ENCODE measurements around the gene FAM209A.
"Not testable (repeated sequence)": the region's sequence is repeated elsewhere in the genome, so short reads cannot be mapped to it uniquely, and the experiment has no call there.

FAM209A gene

DNA sequence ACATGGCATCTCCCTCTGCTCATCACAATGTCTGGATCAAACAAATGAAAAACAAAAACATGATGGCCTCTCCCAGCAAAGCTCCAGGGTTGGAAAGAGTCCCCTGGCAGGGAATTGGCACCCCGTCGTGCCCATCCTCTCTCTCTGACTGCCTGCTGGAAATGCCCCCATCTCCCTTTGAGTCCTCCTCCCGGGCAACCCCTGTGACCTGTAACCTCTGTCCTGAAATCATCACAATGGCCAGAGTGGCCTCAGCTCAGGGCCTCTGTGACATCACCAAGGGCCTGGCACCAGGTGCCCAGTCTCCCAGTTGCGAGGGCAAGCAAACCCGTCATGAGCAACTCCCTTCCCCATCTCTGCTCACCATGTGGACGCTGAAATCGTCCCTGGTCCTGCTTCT, at the start of gene FAM209A:
Gene FAM209A (plus strand): TSS at position 301 of the 400 bp plus-strand sequence. CDS start 65 bp downstream, at position 366.
- DNase-seq = not testable (repeated sequence)

DNA sequence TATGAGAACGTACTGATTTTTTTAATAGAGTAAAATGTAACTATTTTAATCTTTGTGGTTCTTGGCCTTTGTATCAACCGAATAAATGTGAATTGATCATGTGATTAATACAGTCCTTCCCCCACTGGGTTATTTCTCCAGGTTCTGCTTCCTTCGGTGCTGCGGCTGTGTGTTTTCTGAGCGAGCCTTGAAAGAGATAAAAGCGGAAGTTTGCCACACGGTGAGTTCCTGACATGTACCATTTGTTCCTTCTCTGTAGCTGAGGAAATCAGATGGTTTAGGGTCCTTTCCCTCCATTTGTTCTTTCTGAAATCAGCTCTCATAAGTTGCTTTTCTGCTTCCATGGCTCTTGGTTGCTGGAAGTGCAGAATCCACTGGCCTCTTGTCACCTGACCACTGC, 40.6 kb upstream of the FAM209A start:
- peak; percentile 30 for DNase-seq

DNA sequence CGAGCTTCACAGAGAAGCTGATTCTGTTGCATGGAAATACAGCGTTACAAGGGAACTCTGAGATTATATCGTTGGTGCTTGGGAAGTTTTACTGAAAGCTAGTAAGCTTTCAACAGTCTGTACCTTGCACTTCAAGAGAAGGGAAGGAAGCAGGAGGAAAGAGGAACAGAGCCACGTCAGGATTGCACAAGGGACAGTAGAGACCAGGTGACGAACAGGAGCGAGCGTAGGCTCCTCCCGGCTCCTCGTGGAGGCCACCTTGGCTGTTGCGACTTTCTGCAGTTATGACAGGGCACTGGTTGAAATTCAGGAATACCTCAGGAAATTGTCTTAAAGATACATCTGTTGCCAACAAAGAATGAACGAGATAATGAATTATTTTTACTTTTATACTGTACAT, 37.3 kb upstream of the FAM209A start:
- DNase-seq = no peak

GRCh38 chr20:56488566-56488965, 36.0 kb upstream of the FAM209A start:
- DNase-seq = no peak

DNA sequence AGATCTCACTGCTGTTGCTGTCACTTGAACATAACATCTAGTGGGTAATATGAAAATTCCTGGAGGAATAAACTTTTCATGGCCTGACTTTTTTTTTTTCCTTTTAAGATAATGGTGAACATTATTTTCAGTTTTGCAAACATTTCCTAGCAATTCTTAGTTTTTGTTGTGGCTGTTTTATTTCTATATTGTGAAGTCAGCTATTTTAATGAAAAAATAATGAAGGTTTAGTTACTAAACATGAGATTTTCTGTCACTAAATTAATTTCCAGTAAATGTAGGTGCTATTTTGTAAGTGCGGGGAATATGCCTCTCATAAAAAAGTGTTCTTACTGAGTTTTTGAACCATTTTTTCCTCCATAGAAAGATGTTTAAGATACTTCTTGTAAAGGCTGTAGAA, 23.4 kb upstream of the FAM209A start:
- no peak for DNase-seq

- DNase-seq = no peak
Measured at GRCh38 chr20:56503916-56504315, 20.6 kb upstream of the FAM209A start.

DNA sequence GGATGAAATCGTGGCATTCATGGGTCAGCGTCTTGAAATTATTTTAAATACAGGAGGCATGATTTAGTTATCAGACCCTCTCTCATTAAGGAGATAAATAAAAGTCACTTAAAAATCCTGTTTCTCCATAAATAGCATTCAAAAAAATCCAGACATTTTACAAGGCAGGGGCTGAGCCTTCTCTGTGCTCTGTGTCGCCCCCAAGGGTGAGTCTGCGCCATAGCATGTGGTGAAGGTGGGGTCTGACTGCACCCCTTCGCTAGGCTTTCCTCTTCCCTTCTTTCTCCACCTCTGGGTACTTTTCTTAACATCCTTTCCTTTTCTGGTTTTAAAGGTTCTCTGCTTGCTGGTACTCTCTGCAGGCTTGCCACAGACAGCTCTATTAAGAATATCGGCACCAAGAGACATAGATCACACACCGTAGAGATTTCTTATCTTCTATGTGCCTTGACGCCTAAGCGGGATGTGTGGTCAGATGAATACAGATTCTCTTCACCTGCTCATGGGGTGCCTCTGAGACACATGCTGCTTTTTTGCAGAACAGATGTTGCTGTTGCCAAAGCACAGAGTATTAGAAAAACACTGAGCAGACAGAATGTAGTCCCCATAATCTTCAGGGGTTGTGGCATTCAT, 20.1 kb upstream of the FAM209A start:
- no peak for DNase-seq

DNA sequence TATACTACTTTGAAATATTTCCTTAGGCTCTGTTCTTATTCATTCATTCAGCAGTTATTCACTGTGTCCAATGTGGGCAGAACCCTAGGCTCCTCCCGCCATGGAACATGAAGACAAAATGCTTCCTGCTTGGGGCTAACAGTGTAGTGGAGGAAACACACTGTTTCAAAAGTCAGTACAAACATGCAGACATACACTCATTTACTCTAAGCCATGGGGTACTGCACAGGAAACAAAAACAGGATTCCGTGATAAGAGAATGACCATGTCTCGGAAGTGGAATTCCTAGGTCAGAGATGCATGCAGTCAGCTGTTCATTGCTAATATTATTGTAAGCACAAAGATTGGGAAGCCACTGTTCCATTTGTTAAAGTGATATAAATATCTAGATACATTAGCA, 18.4 kb upstream of the FAM209A start:
- no peak for DNase-seq

DNA sequence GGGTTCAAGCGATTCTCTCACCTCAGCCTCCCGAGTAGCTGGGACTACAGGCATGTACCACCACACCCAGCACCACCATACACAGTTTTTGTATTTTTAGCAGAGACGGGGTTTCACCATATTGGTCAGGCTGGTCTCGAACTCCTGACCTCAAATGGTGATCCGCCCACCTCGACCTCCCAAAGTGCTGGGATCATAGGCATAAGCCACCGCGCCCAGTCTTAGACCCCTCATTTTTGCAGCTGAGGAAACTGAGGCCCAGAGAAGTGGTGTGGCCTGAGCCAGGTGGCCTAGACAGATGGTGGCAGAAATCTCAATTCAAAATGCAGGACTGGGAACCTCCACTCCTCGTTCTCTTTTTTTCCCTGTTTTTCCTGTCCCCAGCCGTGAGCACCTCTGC, 12.6 kb upstream of the FAM209A start:
- no peak for DNase-seq

- no peak for DNase-seq
Measured at GRCh38 chr20:56513161-56514150, 11.1 kb upstream of the FAM209A start.

DNA sequence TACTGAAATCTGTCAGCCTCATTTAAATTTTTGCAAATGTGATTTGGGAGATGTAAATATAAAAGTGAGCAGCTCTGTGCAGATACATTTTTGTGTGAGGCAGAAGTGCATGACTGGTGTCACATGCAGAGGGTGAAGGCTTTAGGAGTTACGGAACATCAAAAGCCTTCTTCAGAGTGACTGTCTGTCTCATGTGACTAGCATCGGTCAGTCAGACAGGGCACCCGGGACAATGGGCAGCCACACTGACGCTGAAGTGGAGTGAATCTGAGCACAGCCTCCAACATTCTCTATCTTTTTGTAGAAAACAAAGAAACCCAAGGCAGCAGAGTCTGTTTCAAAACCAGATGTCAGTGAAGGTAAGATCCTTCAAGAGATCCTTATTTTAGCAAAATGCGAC, 7.9 kb upstream of the FAM209A start:
- DNase-seq = no peak

DNA sequence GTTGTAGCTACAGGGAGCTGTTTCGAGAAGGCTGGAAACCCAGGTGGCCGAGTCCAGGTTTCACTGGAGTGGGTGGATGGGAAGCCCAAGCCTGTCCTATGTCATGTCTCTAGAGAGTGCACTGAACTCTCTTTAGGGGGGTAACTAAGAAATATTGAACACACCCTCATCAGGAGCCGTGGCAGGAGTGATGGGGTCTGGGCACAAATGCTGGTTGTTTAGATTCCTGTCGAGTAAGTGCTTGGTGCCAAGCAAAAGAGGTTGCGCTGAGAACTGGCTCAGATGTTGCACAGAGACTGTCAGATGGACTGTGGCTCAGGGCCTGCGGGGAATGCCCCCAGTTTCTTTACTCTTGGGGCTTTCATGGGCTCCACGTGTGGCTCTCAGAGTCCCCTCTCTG, 7.3 kb upstream of the FAM209A start:
- no peak for DNase-seq

- no peak for DNase-seq
Measured at GRCh38 chr20:56517641-56518040, 6.9 kb upstream of the FAM209A start.

DNA sequence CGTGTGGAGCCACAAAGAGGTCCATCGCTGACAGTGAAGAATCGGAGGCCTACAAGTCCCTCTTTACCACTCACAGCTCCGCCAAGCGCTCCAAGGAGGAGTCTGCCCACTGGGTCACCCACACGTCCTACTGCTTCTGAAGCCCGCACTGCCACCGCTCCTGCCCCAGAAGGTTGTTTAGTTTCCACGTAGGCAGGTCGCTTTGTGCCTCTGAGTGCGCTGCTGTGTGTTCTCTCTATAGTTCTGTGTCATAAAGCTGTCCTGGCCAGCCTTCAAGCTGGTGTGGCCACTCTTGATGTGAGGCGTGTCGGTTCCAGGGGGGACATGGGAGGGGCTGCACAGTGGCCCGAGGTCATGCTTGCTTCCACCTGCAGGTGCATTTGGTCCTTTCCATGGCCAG, 6.4 kb upstream of the FAM209A start:
- no peak for DNase-seq

GRCh38 chr20:56518721-56519398, 5.7 kb upstream of the FAM209A start:
- DNase-seq = no peak

GRCh38 chr20:56519551-56519950, 5.0 kb upstream of the FAM209A start:
- no peak for DNase-seq

GRCh38 chr20:56520180-56520579, 4.4 kb upstream of the FAM209A start:
- DNase-seq = no peak

- not testable (repeated sequence) for DNase-seq
Measured at GRCh38 chr20:56520746-56521354, 3.7 kb upstream of the FAM209A start.

- no peak for DNase-seq
Measured at GRCh38 chr20:56522311-56522710, 2.2 kb upstream of the FAM209A start.

DNA sequence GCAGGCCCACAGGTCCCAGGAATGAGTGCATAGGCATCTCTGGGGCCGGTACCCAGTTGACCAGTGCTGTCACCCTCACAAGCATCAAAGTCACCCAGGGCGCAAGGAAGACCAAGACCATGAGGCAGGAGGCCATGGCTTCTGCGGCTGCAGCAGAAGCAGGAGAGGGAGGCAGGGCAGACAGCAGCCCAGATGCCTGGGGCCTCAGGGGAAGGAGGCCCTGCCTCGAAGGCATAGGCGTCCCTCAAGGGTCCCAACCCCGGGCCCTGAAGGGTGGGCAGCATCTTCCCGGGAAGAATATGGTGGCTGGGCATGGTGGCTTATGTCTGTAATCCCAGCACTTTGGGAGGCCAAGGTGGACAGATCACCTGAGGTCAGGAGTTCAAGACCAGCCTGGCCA, 3.0 kb downstream of the FAM209A start:
- no peak for DNase-seq

- not testable (repeated sequence) for DNase-seq
Measured at GRCh38 chr20:56532946-56533345, 8.4 kb downstream of the FAM209A start, which contains the start of gene FAM209B. Gene FAM209B (plus strand): TSS chr20:56533246. CDS start chr20:56533342, 96 bp downstream.

GRCh38 chr20:56537997-56538396, 13.5 kb downstream of the FAM209A start:
- DNase-seq = no peak

DNA sequence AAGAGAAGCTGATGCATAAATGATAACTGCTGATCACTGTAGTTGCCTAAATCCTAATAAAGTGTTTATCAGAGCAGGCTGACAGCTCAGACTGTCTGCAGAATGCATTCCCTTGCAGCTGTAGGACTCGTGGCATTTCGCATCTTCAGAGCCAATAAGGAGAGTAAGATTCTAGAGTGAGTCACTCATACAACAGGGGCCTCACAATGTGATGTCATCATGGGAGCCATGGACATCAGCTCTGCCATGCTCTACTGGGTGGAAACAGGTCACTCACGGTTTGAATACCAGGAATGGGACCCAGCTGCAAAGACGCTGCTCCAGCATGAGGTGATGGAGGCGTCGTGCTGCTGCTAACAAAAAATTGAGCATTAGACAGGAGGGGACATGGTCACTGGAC, 15.9 kb downstream of the FAM209A start:
- no peak for DNase-seq
